ENCODE measurements around the gene GPSM3.
"Not testable (repeated sequence)": the region's sequence is repeated elsewhere in the genome, so short reads cannot be mapped to it uniquely, and the experiment has no call there.

Gene GPSM3

GRCh38 chr6:32186151-32186840 is 6.1 kb downstream of the GPSM3 start:
- not testable (repeated sequence) for DNase-seq

- peak; percentile 84 for DNase-seq
Measured at GRCh38 chr6:32185681-32186131, 6.7 kb downstream of the GPSM3 start.

- DNase-seq = no peak
Measured at GRCh38 chr6:32184084-32184640, 8.3 kb downstream of the GPSM3 start, which contains the start of gene AGER. Gene AGER (minus strand): TSS chr6:32184253. CDS start chr6:32184222, 31 bp downstream.

- DNase-seq = no peak
Measured at GRCh38 chr6:32183483-32184083, 8.9 kb downstream of the GPSM3 start.

- DNase-seq = no peak
Measured at GRCh38 chr6:32183030-32183429, 9.4 kb downstream of the GPSM3 start.

- no peak for DNase-seq
Measured at GRCh38 chr6:32182555-32182981, 9.9 kb downstream of the GPSM3 start.

- DNase-seq = peak; percentile 85
Measured at GRCh38 chr6:32181915-32182529, 10.4 kb downstream of the GPSM3 start.

- DNase-seq = no peak
Measured at GRCh38 chr6:32181148-32181702, 11.2 kb downstream of the GPSM3 start.

- DNase-seq = no peak
Measured at GRCh38 chr6:32179766-32180405, 12.6 kb downstream of the GPSM3 start.

GRCh38 chr6:32178547-32179440 is 13.6 kb downstream of the GPSM3 start:
- peak; percentile 52 for DNase-seq

- peak; percentile 100 for DNase-seq
Measured at GRCh38 chr6:32177788-32178546, 14.5 kb downstream of the GPSM3 start, which contains the start of gene RNF5. Gene RNF5 (plus strand): TSS chr6:32178405. CDS start chr6:32178512, 107 bp downstream.

- peak; percentile 83 for DNase-seq
Measured at GRCh38 chr6:32177183-32177787, 15.2 kb downstream of the GPSM3 start.

- no peak for DNase-seq
Measured at GRCh38 chr6:32176476-32177182, 15.8 kb downstream of the GPSM3 start.

GRCh38 chr6:32175711-32176475 is 16.6 kb downstream of the GPSM3 start, which contains the start of gene AGPAT1:
Gene AGPAT1 (minus strand): TSS chr6:32176084. CDS start chr6:32171496, 4,588 bp downstream.
- DNase-seq = peak; percentile 98

- DNase-seq = no peak
Measured at GRCh38 chr6:32175322-32175710, 17.1 kb downstream of the GPSM3 start.

GRCh38 chr6:32174416-32174815 is 18.0 kb downstream of the GPSM3 start:
- DNase-seq = no peak

GRCh38 chr6:32173051-32173727 is 19.3 kb downstream of the GPSM3 start:
- DNase-seq = peak; percentile 14

GRCh38 chr6:32171234-32171633 is 21.2 kb downstream of the GPSM3 start:
- no peak for DNase-seq

All from hematopoietic multipotent progenitor cell treated with erythropoietin and hydrocortisone succinate and interleukin-3 and kit ligand, for 6 days (in vitro differentiated cells).